PC-3 (cell line): ENCODE measurements around the gene STUB1. TPM values are rescaled to one million over a fixed set of nuclear protein-coding genes. Genes with fewer than 3 reads are reported as not detected.

Experiments
- ATAC-seq: fragments of 200-7000 bp; cut with Tn5 transposase; 2 replicates; pipeline ENCODE4 v1.9.1; 2020; ENCODE audit warnings: mild to moderate bottlenecking, moderate library complexity
- BruUV-seq: library from RNA; stranded (reverse); fragments of 400-500 nt; replicated peaks from 2 replicates; lab custom pipeline; 2021; lab: Mats Ljungman, UMichigan
- CTCF ChIA-PET: fragments of 300-600 bp; sonication (Branson Sonifier 250); formaldehyde crosslinking; loops from one replicate; lab custom pipeline; 2022; ENCODE audit warnings: antibody characterized with exemption; lab: Charles Lee
- POLR2A ChIA-PET: fragments of 300-600 bp; sonication (Branson Sonifier 250); formaldehyde crosslinking; loops from one replicate; lab custom pipeline; 2022; ENCODE audit warnings: antibody characterized with exemption; ENCODE audit not compliant: unreplicated experiment; lab: Charles Lee
- DNase-seq: peaks from one replicate; pipeline ENCODE4 v3.0.0-alpha.2; 2015
- H2AFZ ChIP-seq: fragments of 300-600 bp; sonication (generic); 2 replicates; pipeline ENCODE4 v1.6.0; 2016; ENCODE audit warnings: antibody characterized with exemption, low read length
- H3F3A ChIP-seq: fragments of 300-600 bp; sonication (generic); one replicate; pipeline ENCODE4 v1.6.0; 2017; ENCODE audit warnings: antibody characterized with exemption, low read length, control low read depth, mild to moderate bottlenecking; ENCODE audit not compliant: unreplicated experiment
- H3K27ac ChIP-seq: fragments of 300-600 bp; sonication (generic); 2 replicates; pipeline ENCODE4 v1.5.1; 2016; ENCODE audit warnings: mild to moderate bottlenecking, low read length
- H3K27me3 ChIP-seq: fragments of 300-600 bp; sonication (generic); 2 replicates; pipeline ENCODE4 v1.6.1; 2016; ENCODE audit warnings: low read length, mixed read lengths
- H3K36me3 ChIP-seq: fragments of 300-600 bp; sonication (generic); 2 replicates; pipeline ENCODE4 v1.6.1; 2016; ENCODE audit warnings: low read depth, mixed run types, low read length, mixed read lengths
- H3K4me1 ChIP-seq: fragments of 300-600 bp; sonication (generic); 2 replicates; pipeline ENCODE4 v1.5.1; 2016; ENCODE audit warnings: low read length; ENCODE audit not compliant: insufficient read depth
- H3K4me2 ChIP-seq: fragments of 300-600 bp; sonication (generic); 2 replicates; pipeline ENCODE4 v1.6.0; 2016; ENCODE audit warnings: low read length
- H3K4me3 ChIP-seq: fragments of 300-600 bp; sonication (generic); 2 replicates; pipeline ENCODE4 v1.5.1; 2016; ENCODE audit warnings: mild to moderate bottlenecking, low read length, mixed read lengths
- H3K79me2 ChIP-seq: fragments of 300-600 bp; sonication (generic); 2 replicates; pipeline ENCODE4 v1.6.1; 2017; ENCODE audit warnings: low read length, mixed read lengths
- H3K9ac ChIP-seq: fragments of 300-600 bp; sonication (generic); 2 replicates; pipeline ENCODE4 v1.6.0; 2016; ENCODE audit warnings: mild to moderate bottlenecking, low read length
- H3K9me2 ChIP-seq: fragments of 300-600 bp; sonication (generic); replicated peaks from 2 replicates; pipeline ENCODE4 v1.6.1; 2016; ENCODE audit warnings: mixed run types, low read length, mixed read lengths
- H3K9me3 ChIP-seq: fragments of 300-600 bp; sonication (generic); 2 replicates; pipeline ENCODE4 v1.6.1; 2016; ENCODE audit warnings: low read length, mixed read lengths
- H4K20me1 ChIP-seq: fragments of 300-600 bp; sonication (generic); 2 replicates; pipeline ENCODE4 v1.6.1; 2016; ENCODE audit warnings: low read length, mixed read lengths
- CTCF ChIP-seq: fragments of 300-600 bp; sonication (generic); conservative IDR thresholded peaks from 2 replicates; pipeline ENCODE4 v1.5.1; 2017; ENCODE audit warnings: antibody characterized with exemption, low read depth, mild to moderate bottlenecking, low read length
- EZH2 ChIP-seq: fragments of 300-600 bp; sonication (generic); IDR thresholded peaks from one replicate; pipeline ENCODE4 v1.6.1; 2017; ENCODE audit warnings: antibody characterized with exemption, mild to moderate bottlenecking, low read length; ENCODE audit not compliant: unreplicated experiment
- EZH2phosphoT487 ChIP-seq: fragments of 300-600 bp; sonication (generic); IDR thresholded peaks from 2 replicates; pipeline ENCODE4 v1.6.1; 2018; ENCODE audit warnings: mild to moderate bottlenecking, antibody characterized with exemption, low read length, borderline replicate concordance
- intact Hi-C: fragments of 100-400 bp; cut with micrococcal nuclease; formaldehyde crosslinking; loops from 2 replicates; pipeline ENCODE4 v1.9.0; 2023
- total RNA-seq: library from RNA; depleted of rRNA; stranded (reverse); fragments of >200 nt; gene quantifications from 2 replicates; pipeline ENCODE4 v1.2.3, GENCODE V29; 2014

Gene STUB1
- total RNA-seq, 1 experiment from 2014 or later, result 152 TPM

GRCh38 chr16:707062-707538 lies 26.9 kb downstream of the STUB1 start:
- H3K27ac ChIP-seq, result no peak overlapping the region
- no peak overlapping the region for H3K4me3 ChIP-seq
- no peak overlapping the region for H3K9ac ChIP-seq
- H2AFZ ChIP-seq, result no peak overlapping the region
- no peak for ATAC-seq
- no peaks in the 10 kb centered on the region for H3F3A ChIP-seq
- BruUV-seq, result no TSS peak
- no peak overlapping the region for H3K4me2 ChIP-seq
- no peak for TF ChIP-seq EZH2
- no peak for TF ChIP-seq CTCF
- intact Hi-C loops, result no loop called here
- no peak for DNase-seq
- H3K79me2 ChIP-seq, result no peaks in the 10 kb centered on the region
- no peaks in the 10 kb centered on the region for H4K20me1 ChIP-seq
- H3K36me3 ChIP-seq, result no peaks in the 10 kb centered on the region
- peaks cover 33% of the 10 kb centered on the region for H3K27me3 ChIP-seq
- CTCF ChIA-PET, result no interaction called here
- POLR2A ChIA-PET, result interaction anchor here (0.5 to 0.9 kb wide), 2 partner anchors 16 to 636 kb away, joined by 6 to 12 read pairs; no protein-coding TSS in a partner anchor
- no peaks in the 10 kb centered on the region for H3K9me3 ChIP-seq
- H3K4me1 ChIP-seq, result peaks cover 4% of the 10 kb centered on the region; the same call in 1 of the 2 replicates
- no peaks in the 10 kb centered on the region for H3K9me2 ChIP-seq

GRCh38 chr16:708019-708418 lies 27.8 kb downstream of the STUB1 start:
- peaks cover 4% of the 10 kb centered on the region; the same call in 1 of the 2 replicates for H3K4me1 ChIP-seq
- intact Hi-C loops, result no loop called here
- ATAC-seq (no peak), DNase-seq (no peak)
- H3K79me2 ChIP-seq, result no peaks in the 10 kb centered on the region
- no peak overlapping the region for H3K4me3 ChIP-seq
- no peak overlapping the region for H3K4me2 ChIP-seq
- no peaks in the 10 kb centered on the region for H3K9me3 ChIP-seq
- no peak overlapping the region for H2AFZ ChIP-seq
- H3F3A ChIP-seq, result no peaks in the 10 kb centered on the region
- H3K9me2 ChIP-seq, result no peaks in the 10 kb centered on the region
- no peaks in the 10 kb centered on the region for H4K20me1 ChIP-seq
- H3K36me3 ChIP-seq, result no peaks in the 10 kb centered on the region
- H3K9ac ChIP-seq, result no peak overlapping the region
- no TSS peak for BruUV-seq
- ChIA-PET CTCF (no interaction called here), POLR2A (interaction anchor here (0.9 kb wide), 1 partner anchor 17 kb away, joined by 6 read pairs; no protein-coding TSS in a partner anchor)
- H3K27ac ChIP-seq, result no peak overlapping the region
- no peak for TF ChIP-seq EZH2
- no peak for TF ChIP-seq EZH2phosphoT487
- TF ChIP-seq CTCF, result no peak
- peaks cover 33% of the 10 kb centered on the region for H3K27me3 ChIP-seq

GRCh38 chr16:708959-709358 lies 28.7 kb downstream of the STUB1 start:
- TF ChIP-seq CTCF (no peak), EZH2 (no peak), EZH2phosphoT487 (no peak)
- ChIA-PET POLR2A (no interaction called here), CTCF (interaction anchor here (0.6 kb wide), 1 partner anchor 100 kb away, joined by 4 read pairs; no protein-coding TSS in a partner anchor)
- Histone ChIP-seq H3K79me2 (no peaks in the 10 kb centered on the region), H3K9me2 (no peaks in the 10 kb centered on the region), H4K20me1 (no peaks in the 10 kb centered on the region), H2AFZ (no peak overlapping the region), H3K4me1 (peaks cover 8% of the 10 kb centered on the region), H3K9ac (no peak overlapping the region), H3K27ac (no peak overlapping the region), H3K4me2 (no peak overlapping the region), H3K4me3 (no peak overlapping the region), H3K27me3 (peaks cover 33% of the 10 kb centered on the region), H3K9me3 (no peaks in the 10 kb centered on the region), H3F3A (no peaks in the 10 kb centered on the region), H3K36me3 (no peaks in the 10 kb centered on the region)
- ATAC-seq (no peak), DNase-seq (no peak)
- intact Hi-C loops, result no loop called here
- BruUV-seq, result no TSS peak
